ENCODE measurements around the gene SLC44A3.
"Not testable (repeated sequence)": the region's sequence is repeated elsewhere in the genome, so short reads cannot be mapped to it uniquely, and the experiment has no call there.

Gene SLC44A3

GRCh38 chr1:94836891-94837290, 16.7 kb downstream of the SLC44A3 start:
- no peak for DNase-seq (ENCODE audit: extremely low read depth, insufficient read length)

GRCh38 chr1:94840381-94840780, 20.2 kb downstream of the SLC44A3 start:
- DNase-seq (ENCODE audit: extremely low read depth, insufficient read length); H3K36me3 ChIP-seq (ENCODE audit: control insufficient read depth, insufficient read depth, low read length); H3K27me3 ChIP-seq (replicated peaks; ENCODE audit: control insufficient read depth, insufficient read depth, low read length); H3K4me3 ChIP-seq (replicated peaks; ENCODE audit: low read depth, low read length): not testable (repeated sequence)

More at GRCh38 chr1:94836891-94837290, 16.7 kb downstream of the SLC44A3 start:
- Histone ChIP-seq H3K36me3 (ENCODE audit: control insufficient read depth, insufficient read depth, low read length) (no peaks in the 10 kb centered on the region), H3K4me3 (replicated peaks; ENCODE audit: low read depth, low read length) (no peak overlapping the region), H3K27me3 (replicated peaks; ENCODE audit: control insufficient read depth, insufficient read depth, low read length) (no peaks in the 10 kb centered on the region)
- TF ChIP-seq CTCF (IDR thresholded peaks at IDR 0.05; ENCODE audit: insufficient read depth, low read length, poor library complexity, severe bottlenecking): no peak

- Histone ChIP-seq H3K4me3 (replicated peaks; ENCODE audit: low read depth, low read length) (no peak overlapping the region), H3K27me3 (replicated peaks; ENCODE audit: control insufficient read depth, insufficient read depth, low read length) (no peaks in the 10 kb centered on the region), H3K36me3 (ENCODE audit: control insufficient read depth, insufficient read depth, low read length) (no peaks in the 10 kb centered on the region)
- no peak for DNase-seq (ENCODE audit: extremely low read depth, insufficient read length)
- no peak for TF ChIP-seq CTCF (IDR thresholded peaks at IDR 0.05; ENCODE audit: insufficient read depth, low read length, poor library complexity, severe bottlenecking)
These were observed 20.7 kb downstream of the SLC44A3 start for GRCh38 chr1:94840808-94841207.

GRCh38 chr1:94843430-94843829, 23.3 kb downstream of the SLC44A3 start:
- H3K36me3 ChIP-seq (ENCODE audit: control insufficient read depth, insufficient read depth, low read length): no peaks in the 10 kb centered on the region
- no peak overlapping the region for H3K4me3 ChIP-seq (replicated peaks; ENCODE audit: low read depth, low read length)
- no peak for DNase-seq (ENCODE audit: extremely low read depth, insufficient read length)
- no peaks in the 10 kb centered on the region for H3K27me3 ChIP-seq (replicated peaks; ENCODE audit: control insufficient read depth, insufficient read depth, low read length)
- no peak for TF ChIP-seq CTCF (IDR thresholded peaks at IDR 0.05; ENCODE audit: insufficient read depth, low read length, poor library complexity, severe bottlenecking)

- TF ChIP-seq CTCF (IDR thresholded peaks at IDR 0.05; ENCODE audit: insufficient read depth, low read length, poor library complexity, severe bottlenecking): no peak
- Histone ChIP-seq H3K4me3 (replicated peaks; ENCODE audit: low read depth, low read length) (no peak overlapping the region), H3K27me3 (replicated peaks; ENCODE audit: control insufficient read depth, insufficient read depth, low read length) (no peaks in the 10 kb centered on the region), H3K36me3 (ENCODE audit: control insufficient read depth, insufficient read depth, low read length) (no peaks in the 10 kb centered on the region)
- DNase-seq (ENCODE audit: extremely low read depth, insufficient read length): no peak
These were observed 23.7 kb downstream of the SLC44A3 start for GRCh38 chr1:94843846-94844245.

GRCh38 chr1:94846308-94846707, 26.2 kb downstream of the SLC44A3 start:
- Histone ChIP-seq H3K27me3 (replicated peaks; ENCODE audit: control insufficient read depth, insufficient read depth, low read length) (no peaks in the 10 kb centered on the region), H3K36me3 (ENCODE audit: control insufficient read depth, insufficient read depth, low read length) (no peaks in the 10 kb centered on the region), H3K4me3 (replicated peaks; ENCODE audit: low read depth, low read length) (no peak overlapping the region)
- no peak for DNase-seq (ENCODE audit: extremely low read depth, insufficient read length)
- TF ChIP-seq CTCF (IDR thresholded peaks at IDR 0.05; ENCODE audit: insufficient read depth, low read length, poor library complexity, severe bottlenecking): no peak

Data from GM06990 (cell line).